AG09319 (cell line): Measurements from ENCODE around the gene DNAJC5.
"Not testable (repeated sequence)": the region's sequence is repeated elsewhere in the genome, so short reads cannot be mapped to it uniquely, and the experiment has no call there.

Experiments
- DNase-seq: peaks from one replicate; pipeline ENCODE4 v3.0.0-alpha.2; 2010; ENCODE audit warnings: low read depth; ENCODE audit errors: extremely low read depth
- TF ChIP-seq, protein P1 (sequence below): IDR thresholded peaks from 2 replicates; pipeline ENCODE4 v1.5.1; 2011; ENCODE audit warnings: low read depth, mild to moderate bottlenecking, inconsistent platforms, low read length, moderate library complexity

DNAJC5 gene

GRCh38 chr20:63967330-63968135, 72.6 kb downstream of the DNAJC5 start:
- no peak for DNase-seq
- TF ChIP-seq, protein P1, sequence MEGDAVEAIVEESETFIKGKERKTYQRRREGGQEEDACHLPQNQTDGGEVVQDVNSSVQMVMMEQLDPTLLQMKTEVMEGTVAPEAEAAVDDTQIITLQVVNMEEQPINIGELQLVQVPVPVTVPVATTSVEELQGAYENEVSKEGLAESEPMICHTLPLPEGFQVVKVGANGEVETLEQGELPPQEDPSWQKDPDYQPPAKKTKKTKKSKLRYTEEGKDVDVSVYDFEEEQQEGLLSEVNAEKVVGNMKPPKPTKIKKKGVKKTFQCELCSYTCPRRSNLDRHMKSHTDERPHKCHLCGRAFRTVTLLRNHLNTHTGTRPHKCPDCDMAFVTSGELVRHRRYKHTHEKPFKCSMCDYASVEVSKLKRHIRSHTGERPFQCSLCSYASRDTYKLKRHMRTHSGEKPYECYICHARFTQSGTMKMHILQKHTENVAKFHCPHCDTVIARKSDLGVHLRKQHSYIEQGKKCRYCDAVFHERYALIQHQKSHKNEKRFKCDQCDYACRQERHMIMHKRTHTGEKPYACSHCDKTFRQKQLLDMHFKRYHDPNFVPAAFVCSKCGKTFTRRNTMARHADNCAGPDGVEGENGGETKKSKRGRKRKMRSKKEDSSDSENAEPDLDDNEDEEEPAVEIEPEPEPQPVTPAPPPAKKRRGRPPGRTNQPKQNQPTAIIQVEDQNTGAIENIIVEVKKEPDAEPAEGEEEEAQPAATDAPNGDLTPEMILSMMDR = no peak

DNA sequence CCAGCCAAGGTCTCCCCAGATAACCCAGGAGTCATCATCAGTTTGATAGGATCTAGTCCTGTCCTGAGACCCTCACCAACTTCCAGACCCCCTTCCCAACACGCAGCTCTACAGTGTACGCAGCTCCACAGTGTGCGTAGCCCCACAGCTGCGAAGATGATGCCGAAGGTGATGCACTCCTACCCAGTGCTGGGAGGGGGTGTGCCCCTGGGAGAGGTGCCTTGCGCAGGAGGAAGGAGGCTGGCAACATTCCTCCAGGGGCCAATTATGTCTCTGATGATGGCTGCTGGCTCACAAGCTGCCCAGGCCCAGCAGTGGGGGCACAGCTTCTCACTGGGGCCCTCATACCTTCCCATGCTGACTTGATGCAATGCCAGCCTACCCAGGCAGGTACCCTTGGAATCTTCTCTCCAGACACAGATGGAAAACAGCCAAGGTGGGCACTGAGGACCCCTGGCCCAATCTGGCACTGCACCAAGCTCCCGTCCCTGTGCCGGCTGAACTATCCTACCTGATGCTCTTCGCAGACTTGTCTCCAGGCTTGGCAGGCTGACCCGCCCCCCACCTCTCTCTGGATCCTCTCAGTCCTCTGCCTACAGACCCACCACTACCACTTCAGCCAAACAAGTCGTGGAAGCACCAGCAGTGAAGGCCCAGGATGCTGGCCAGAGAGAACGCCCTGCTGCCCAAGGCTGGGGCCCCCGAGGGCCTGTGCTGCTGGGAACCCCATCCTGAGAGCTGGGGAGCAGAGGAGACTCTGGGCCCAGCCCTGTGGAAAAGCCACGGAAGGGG, 73.4 kb downstream of the DNAJC5 start:
- TF ChIP-seq, protein P1 = no peak

GRCh38 chr20:63968928-63969760, 74.2 kb downstream of the DNAJC5 start:
- TF ChIP-seq, protein P1 = no peak
- no peak for DNase-seq

More for the DNA sequence above, 73.4 kb downstream of the DNAJC5 start:
- no peak for DNase-seq

- TF ChIP-seq, protein P1 = no peak
- no peak for DNase-seq
Observed at GRCh38 chr20:63969838-63970713, 75.2 kb downstream of the DNAJC5 start, which contains the start of gene ZNF512B. Gene ZNF512B, minus strand, starts transcription at chr20:63969930. Its CDS starts 1,980 bp downstream, at chr20:63967950.

DNA sequence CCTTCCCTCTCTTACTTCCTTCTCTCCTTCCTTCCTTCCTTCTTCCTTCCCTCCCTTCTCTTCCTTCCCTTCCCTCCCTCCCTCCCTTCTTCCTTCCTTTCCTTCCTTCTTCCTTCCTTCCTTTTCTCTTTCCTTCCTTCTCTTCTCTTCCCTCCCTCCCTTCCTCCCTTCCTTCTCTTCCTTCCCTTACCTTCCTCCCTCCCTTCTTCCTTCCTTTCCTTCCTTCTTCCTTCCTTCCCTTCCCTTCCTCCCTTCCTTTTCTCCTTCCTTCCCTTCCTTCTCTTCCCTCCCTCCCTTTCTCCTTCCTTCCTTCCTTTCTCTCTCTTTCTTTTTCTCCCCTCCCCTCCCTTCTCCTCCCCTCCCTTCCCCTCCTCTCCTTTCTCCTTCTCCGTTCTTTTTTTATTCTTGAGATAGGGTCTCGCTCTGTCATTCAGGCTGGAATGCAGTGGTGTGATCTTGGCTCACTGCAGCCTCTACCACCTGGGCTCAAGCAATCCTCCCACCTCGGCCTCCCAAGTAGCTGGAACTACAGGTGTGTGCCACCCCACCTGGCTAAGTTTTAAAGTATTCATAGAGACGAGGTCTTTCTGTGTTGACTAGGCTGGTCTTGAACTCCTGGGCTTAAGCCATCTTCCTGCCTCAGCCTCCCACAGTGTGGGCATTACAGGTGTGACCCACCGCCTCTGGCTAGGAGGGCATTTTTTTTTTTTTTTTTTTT, 75.9 kb downstream of the DNAJC5 start:
- no peak for DNase-seq
- TF ChIP-seq, protein P1 = no peak

GRCh38 chr20:63971960-63972311, 77.0 kb downstream of the DNAJC5 start:
- not testable (repeated sequence) for DNase-seq
